Vagina (tissue), 2 donors: ENCODE measurements around the gene BCL2L2. TPM values are rescaled to one million over a fixed set of nuclear protein-coding genes. Genes with fewer than 3 reads are reported as not detected.

ENCODE experiments used
- DNase-seq, 2 donors: peaks; one replicate each; pipeline ENCODE4 v3.0.0-alpha.2; 2017; ENCODE audit errors: extremely low spot score in 2 of 2
- H3K27ac ChIP-seq: fragments of 200-600 bp; sonication (generic); one replicate; pipeline ENCODE4 v1.5.1; 2019
- H3K27me3 ChIP-seq: fragments of 200-600 bp; sonication (generic); one replicate; pipeline ENCODE4 v1.5.1; 2019
- H3K36me3 ChIP-seq, 2 donors: fragments of 200-600 bp; sonication (generic); one replicate each; pipeline ENCODE4 v1.5.1; 2017 to 2019
- H3K4me1 ChIP-seq: fragments of 200-600 bp; sonication (generic); one replicate; pipeline ENCODE4 v1.5.1; 2019
- H3K4me3 ChIP-seq, 2 donors: fragments of 200-600 bp; sonication (generic); 1 replicate in 1 of 2; 2 replicates in 1 of 2; pipeline ENCODE4 v1.5.1; 2016 to 2019
- H3K9me3 ChIP-seq: fragments of 200-600 bp; sonication (generic); one replicate; pipeline ENCODE4 v1.5.1; 2019
- POLR2A ChIP-seq, 2 donors: fragments of 450-650 bp; IDR thresholded peaks; one replicate each; pipeline ENCODE4 v1.6.1; 2017; ENCODE audit warnings: antibody characterized with exemption in 2 of 2, mild to moderate bottlenecking in 2 of 2, moderate library complexity in 2 of 2
- POLR2AphosphoS5 ChIP-seq, 2 donors: sonication (generic); formaldehyde crosslinking; IDR thresholded peaks; one replicate each; pipeline ENCODE4 v1.9.0; 2017; ENCODE audit warnings: antibody characterized with exemption in 2 of 2, mild to moderate bottlenecking in 2 of 2, low read depth in 1 of 2; ENCODE audit not compliant: insufficient read depth in 1 of 2
- intact Hi-C: fragments of 100-400 bp; cut with DNase I; formaldehyde crosslinking; loops from one replicate; pipeline ENCODE4 v1.15.1; 2023
- total RNA-seq: library from RNA; depleted of rRNA; stranded (reverse); fragments of >200 nt; gene quantifications from one replicate; pipeline ENCODE4 v1.2.3, GENCODE V29; 2016
- TF ChIP-seq, protein P1 (sequence below), 3 experiments: fragments of 450-650 bp in 2 of 3; fragments of 200-600 bp in 1 of 3; sonication (generic) in 1 of 3; IDR thresholded peaks; one replicate each; pipeline ENCODE4 v1.5.1; 2017 to 2019; ENCODE audit warnings: antibody characterized with exemption in 3 of 3, mild to moderate bottlenecking in 2 of 3, moderate library complexity in 2 of 3

The BCL2L2 gene
- total RNA-seq, 1 donor from 2014 or later: 31.7 TPM

DNA sequence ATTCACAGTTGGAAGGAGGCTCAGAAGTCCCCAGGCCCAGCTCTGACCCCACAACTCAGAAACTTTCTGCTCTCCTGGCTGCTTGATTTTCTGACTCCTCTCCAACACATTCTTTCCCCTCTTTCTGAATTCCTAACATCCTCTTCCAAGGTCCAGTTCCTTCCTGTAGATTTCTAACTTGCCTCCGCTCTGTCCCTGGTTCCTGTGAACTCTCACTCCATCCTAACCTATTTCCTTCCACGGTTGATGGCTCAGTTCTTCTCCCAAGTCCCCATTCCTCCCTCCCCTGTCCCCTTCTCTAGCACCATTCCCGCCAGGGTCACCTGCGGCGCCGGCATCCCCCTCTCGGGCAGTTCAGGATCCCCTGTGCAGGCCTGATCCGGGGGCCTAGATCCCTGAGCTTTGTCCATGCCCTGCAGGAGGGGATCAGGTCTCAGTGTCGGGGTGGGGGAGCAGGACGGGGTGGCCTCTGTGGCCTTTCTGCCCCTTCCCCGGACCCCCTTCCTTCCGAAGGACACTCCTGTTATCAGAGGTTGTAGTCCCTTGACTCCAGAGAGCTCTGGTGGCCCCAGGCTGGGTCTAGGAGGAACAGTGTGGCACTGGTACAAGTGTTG is 52.0 kb downstream of the BCL2L2 start:
- peak in 1 of 2 donors; percentile 69 for DNase-seq
- H3K4me3 ChIP-seq: no peak overlapping the region
- peaks cover 36% of the 10 kb centered on the region for H3K4me1 ChIP-seq
- no peaks in the 10 kb centered on the region for H3K9me3 ChIP-seq
- H3K36me3 ChIP-seq: peaks cover 0 to 24% of the 10 kb centered on the region in 2 donors
- TF ChIP-seq POLR2AphosphoS5 (IDR thresholded peaks at IDR 0.05; ENCODE audit: insufficient read depth in 1 of 2, low read depth in 1 of 2) (no peak), POLR2A (IDR thresholded peaks at IDR 0.05) (no peak)
- TF ChIP-seq, protein P1, sequence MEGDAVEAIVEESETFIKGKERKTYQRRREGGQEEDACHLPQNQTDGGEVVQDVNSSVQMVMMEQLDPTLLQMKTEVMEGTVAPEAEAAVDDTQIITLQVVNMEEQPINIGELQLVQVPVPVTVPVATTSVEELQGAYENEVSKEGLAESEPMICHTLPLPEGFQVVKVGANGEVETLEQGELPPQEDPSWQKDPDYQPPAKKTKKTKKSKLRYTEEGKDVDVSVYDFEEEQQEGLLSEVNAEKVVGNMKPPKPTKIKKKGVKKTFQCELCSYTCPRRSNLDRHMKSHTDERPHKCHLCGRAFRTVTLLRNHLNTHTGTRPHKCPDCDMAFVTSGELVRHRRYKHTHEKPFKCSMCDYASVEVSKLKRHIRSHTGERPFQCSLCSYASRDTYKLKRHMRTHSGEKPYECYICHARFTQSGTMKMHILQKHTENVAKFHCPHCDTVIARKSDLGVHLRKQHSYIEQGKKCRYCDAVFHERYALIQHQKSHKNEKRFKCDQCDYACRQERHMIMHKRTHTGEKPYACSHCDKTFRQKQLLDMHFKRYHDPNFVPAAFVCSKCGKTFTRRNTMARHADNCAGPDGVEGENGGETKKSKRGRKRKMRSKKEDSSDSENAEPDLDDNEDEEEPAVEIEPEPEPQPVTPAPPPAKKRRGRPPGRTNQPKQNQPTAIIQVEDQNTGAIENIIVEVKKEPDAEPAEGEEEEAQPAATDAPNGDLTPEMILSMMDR (IDR thresholded peaks at IDR 0.05): no peak
- H3K27me3 ChIP-seq: no peaks in the 10 kb centered on the region
- no peak overlapping the region for H3K27ac ChIP-seq
- intact Hi-C loops: no loop called here

DNA sequence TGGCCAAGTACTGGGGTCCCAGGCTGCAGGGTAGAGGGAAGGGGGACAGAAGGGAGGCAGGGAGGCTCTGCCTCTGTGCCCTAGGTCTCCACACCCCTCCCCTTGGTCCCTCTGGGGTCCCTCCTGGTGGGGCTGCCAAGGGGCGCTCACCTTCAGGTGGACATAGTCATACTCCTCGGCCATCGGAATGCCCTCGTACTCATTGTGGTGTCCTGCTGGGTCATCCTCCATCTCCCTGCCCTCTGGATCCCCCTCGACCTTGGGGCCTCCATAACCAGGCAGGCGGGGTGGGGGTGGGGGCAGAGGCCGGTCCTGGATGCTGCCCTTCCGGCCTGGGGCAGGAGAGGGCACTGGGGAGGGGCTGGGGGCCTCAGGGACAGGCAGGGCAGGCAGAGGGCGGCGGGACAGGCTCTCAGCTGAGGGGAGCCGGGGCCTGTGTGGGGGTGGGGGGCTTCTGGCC is 52.6 kb downstream of the BCL2L2 start:
- H3K4me1 ChIP-seq: peaks cover 42% of the 10 kb centered on the region
- TF ChIP-seq POLR2AphosphoS5 (IDR thresholded peaks at IDR 0.05; ENCODE audit: insufficient read depth in 1 of 2, low read depth in 1 of 2): no peak
- TF ChIP-seq, protein P1 (IDR thresholded peaks at IDR 0.05): no peak
- TF ChIP-seq POLR2A (IDR thresholded peaks at IDR 0.05): no peak
- H3K9me3 ChIP-seq: no peaks in the 10 kb centered on the region

DNA sequence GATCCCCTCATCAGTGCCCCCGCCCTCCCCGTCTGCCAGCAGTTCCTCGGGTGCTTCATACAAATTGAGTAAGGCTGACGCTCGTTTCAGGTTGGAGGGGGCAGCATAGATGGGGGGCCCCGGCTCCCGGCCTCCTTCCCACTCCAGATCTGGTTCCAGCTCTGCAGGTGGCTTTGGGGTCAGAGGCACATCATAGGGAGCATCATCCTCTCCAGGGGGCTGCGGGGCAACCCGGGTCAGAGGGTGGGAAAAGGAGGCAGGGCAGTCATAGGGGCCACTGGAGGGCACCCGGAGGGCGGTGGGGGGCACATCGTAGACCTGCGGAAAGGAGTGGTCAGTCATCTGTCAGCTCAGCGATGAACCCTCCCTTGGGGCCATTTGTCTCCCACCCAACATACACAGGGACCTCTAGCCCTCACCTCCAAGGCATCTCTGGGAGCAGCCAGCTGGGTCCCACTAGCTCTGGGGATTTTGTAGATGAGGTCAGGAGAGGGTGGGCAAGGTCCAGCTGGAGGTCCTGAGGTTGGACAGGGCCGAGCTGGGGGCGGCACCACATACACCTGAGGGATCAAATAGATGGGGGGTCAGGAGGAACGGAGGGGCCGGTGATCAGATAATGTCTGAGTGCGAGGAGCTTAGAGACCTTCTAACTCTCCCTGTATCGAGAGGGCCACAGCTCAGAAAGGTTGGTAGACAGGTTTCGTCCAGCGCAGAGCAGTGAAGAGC is 53.3 kb downstream of the BCL2L2 start:
- peak in 1 of 2 donors; percentile 70 for DNase-seq
- intact Hi-C loops: no loop called here
- H3K36me3 ChIP-seq: peaks cover 0 to 24% of the 10 kb centered on the region in 2 donors
- no peak overlapping the region for H3K27ac ChIP-seq
- H3K4me1 ChIP-seq: peaks cover 46% of the 10 kb centered on the region
- no peaks in the 10 kb centered on the region for H3K27me3 ChIP-seq
- H3K9me3 ChIP-seq: no peaks in the 10 kb centered on the region
- H3K4me3 ChIP-seq: no peak overlapping the region
- no peak for TF ChIP-seq POLR2AphosphoS5 (IDR thresholded peaks at IDR 0.05; ENCODE audit: insufficient read depth in 1 of 2, low read depth in 1 of 2)
- no peak for TF ChIP-seq POLR2A (IDR thresholded peaks at IDR 0.05)
- TF ChIP-seq, protein P1 (IDR thresholded peaks at IDR 0.05): no peak

More for the DNA sequence above, 52.6 kb downstream of the BCL2L2 start:
- Histone ChIP-seq H3K27me3 (no peaks in the 10 kb centered on the region), H3K27ac (no peak overlapping the region), H3K36me3 (peaks cover 0 to 24% of the 10 kb centered on the region in 2 donors), H3K4me3 (no peak overlapping the region)
- DNase-seq: peak in 1 of 2 donors; percentile 60
- intact Hi-C loops: no loop called here

DNA sequence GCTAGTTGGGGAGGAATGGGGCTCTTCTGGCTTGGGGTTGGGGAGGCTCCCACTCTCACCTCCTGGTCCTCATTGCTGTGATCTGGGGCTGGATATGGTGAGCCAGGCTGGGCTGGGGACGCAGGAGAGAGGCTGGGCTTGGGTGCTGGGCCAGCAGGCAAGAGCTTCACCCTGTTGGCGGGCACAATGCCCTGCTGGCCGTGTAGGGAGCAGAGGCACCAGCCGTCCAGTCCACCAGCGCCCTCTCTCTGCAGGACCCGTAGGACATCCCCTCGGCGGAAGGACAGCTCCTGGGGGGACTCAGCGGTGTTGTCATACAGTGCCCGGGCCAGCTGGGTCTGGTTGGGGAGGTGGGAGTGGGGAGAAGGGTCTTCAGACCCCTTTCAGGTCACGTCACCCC is 53.9 kb downstream of the BCL2L2 start:
- DNase-seq: peak in 1 of 2 donors; percentile 80
- intact Hi-C loops: no loop called here
- Histone ChIP-seq H3K4me1 (peaks cover 46% of the 10 kb centered on the region), H3K27ac (no peak overlapping the region), H3K9me3 (no peaks in the 10 kb centered on the region), H3K36me3 (peaks cover 0 to 24% of the 10 kb centered on the region in 2 donors), H3K4me3 (no peak overlapping the region), H3K27me3 (no peaks in the 10 kb centered on the region)
- no peak for TF ChIP-seq POLR2AphosphoS5 (IDR thresholded peaks at IDR 0.05; ENCODE audit: insufficient read depth in 1 of 2, low read depth in 1 of 2)
- TF ChIP-seq, protein P1 (IDR thresholded peaks at IDR 0.05): no peak
- TF ChIP-seq POLR2A (IDR thresholded peaks at IDR 0.05): no peak

DNA sequence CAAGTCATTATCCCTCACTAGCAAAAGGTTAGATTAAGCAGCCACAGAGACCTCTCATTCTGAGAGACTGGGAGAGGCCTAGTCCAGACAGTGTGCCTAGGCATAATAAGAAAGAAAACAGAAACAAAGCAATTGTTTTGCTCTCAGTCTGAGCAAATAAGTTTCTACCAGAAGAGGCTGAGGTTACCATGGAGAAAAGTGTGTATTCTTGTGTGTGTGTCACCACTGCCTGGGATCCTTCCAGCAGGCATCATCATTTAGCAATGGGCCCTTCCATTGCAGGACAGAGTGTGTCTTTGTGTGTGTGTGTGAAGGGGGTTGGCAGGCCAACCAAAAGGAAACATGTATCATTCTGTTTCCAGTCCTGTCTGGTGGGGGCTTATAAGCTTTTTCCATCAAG is 54.7 kb downstream of the BCL2L2 start:
- Histone ChIP-seq H3K9me3 (no peaks in the 10 kb centered on the region), H3K4me1 (peaks cover 46% of the 10 kb centered on the region), H3K36me3 (peaks cover 0 to 24% of the 10 kb centered on the region in 2 donors), H3K4me3 (no peak overlapping the region), H3K27ac (no peak overlapping the region), H3K27me3 (no peaks in the 10 kb centered on the region)
- peak in 1 of 2 donors; percentile 27 for DNase-seq
- intact Hi-C loops: no loop called here
- TF ChIP-seq POLR2A (IDR thresholded peaks at IDR 0.05): no peak
- TF ChIP-seq, protein P1 (IDR thresholded peaks at IDR 0.05): no peak
- TF ChIP-seq POLR2AphosphoS5 (IDR thresholded peaks at IDR 0.05; ENCODE audit: insufficient read depth in 1 of 2, low read depth in 1 of 2): no peak
